Ovary (tissue), 10 donors: ENCODE results near the gene ZBTB39. TPM values are rescaled to one million over a fixed set of nuclear protein-coding genes. Genes with fewer than 3 reads are reported as not detected.
"Not testable (repeated sequence)": the region's sequence is repeated elsewhere in the genome, so short reads cannot be mapped to it uniquely, and the experiment has no call there.

Experiments used
- DNase-seq, 5 donors: peaks; one replicate each; pipeline ENCODE4 v3.0.0-alpha.2; 2019 to 2020
- H3K27ac ChIP-seq, 2 donors: fragments of 200-600 bp; one replicate each; pipeline versions ENCODE4 v1.5.1 to v1.8.0; 2019 to 2022
- H3K27me3 ChIP-seq: fragments of 200-600 bp; one replicate; pipeline ENCODE4 v1.8.0; 2022
- H3K36me3 ChIP-seq: fragments of 200-600 bp; sonication (generic); one replicate; pipeline ENCODE4 v1.5.1; 2019
- H3K4me1 ChIP-seq: one replicate; pipeline ENCODE4 v1.8.1; 2013; ENCODE audit warnings: mild to moderate bottlenecking, moderate library complexity; ENCODE audit not compliant: insufficient read depth
- H3K4me3 ChIP-seq: fragments of 200-600 bp; sonication (generic); one replicate; pipeline ENCODE4 v1.5.1; 2017
- H3K9me3 ChIP-seq, 2 donors: fragments of 200-600 bp in 1 of 2; sonication (generic) in 1 of 2; one replicate each; pipeline versions ENCODE4 v1.5.1 to v1.8.1; 2013 to 2019; ENCODE audit warnings: mild to moderate bottlenecking in 1 of 2, moderate library complexity in 1 of 2
- EP300 ChIP-seq: sonication (generic); formaldehyde crosslinking; IDR thresholded peaks from one replicate; pipeline ENCODE4 v1.6.1; 2017; ENCODE audit warnings: antibody characterized with exemption
- POLR2A ChIP-seq: fragments of 450-650 bp; IDR thresholded peaks from one replicate; pipeline ENCODE4 v1.6.1; 2017; ENCODE audit warnings: antibody characterized with exemption, mild to moderate bottlenecking, moderate library complexity
- WGBS, 3 donors: extraction: QIAGEN DNeasy Blood & Tissue Kit in 1 of 3; methylation state at CpG; one replicate each; pipeline versions ENCODE4 v1.1.5 to v1.1.7; 2013 to 2017; 5-methylcytosine and 5-hydroxymethylcytosine counted together
- intact Hi-C, 4 donors: fragments of 100-400 bp; cut with DNase I; formaldehyde crosslinking; loops; one replicate each; pipeline versions ENCODE4 v1.11.0 to v1.15.1; 2022 to 2023
- long read RNA-seq, 3 donors: library from polyadenylated mRNA in 2 of 3; unstranded in 2 of 3; transcript quantifications; one replicate each; pipeline ENCODE4 v2.0.0 and lab custom pipeline, GENCODE V29; 2021 to 2026
- polyA plus RNA-seq, 2 donors: library from polyadenylated mRNA; stranded (reverse); fragments of 200-250 nt in 1 of 2; fragments of 350-450 nt in 1 of 2; fragmentation: Illumina TruSeq in 1 of 2; extraction: RNeasy Lipid Tissue Mini Kit (QIAGEN cat#74804) in 1 of 2; gene quantifications; one replicate each; pipeline ENCODE4 v1.2.3, GENCODE V29; 2013 to 2014
- total RNA-seq, 7 donors: library from RNA; depleted of rRNA in 2 of 7; stranded (reverse); fragments of >200 nt in 2 of 7; fragmentation: NEBNext Ultra II Directional in 3 of 7; extraction: Animal tissue kit (Norgen Biotek cat#: 25700) in 3 of 7; gene quantifications; one replicate each; pipeline versions ENCODE4 v1.1.0 to v1.2.4, GENCODE V29; 2016 to 2023
- TF ChIP-seq, protein P1 (sequence below), 3 donors: fragments of 450-650 bp in 2 of 3; fragments of 200-600 bp in 1 of 3; IDR thresholded peaks; one replicate each; pipeline versions ENCODE4 v1.5.1 to v1.8.0; 2016 to 2022; ENCODE audit warnings: antibody characterized with exemption in 3 of 3, mild to moderate bottlenecking in 1 of 3
- donor health status: DM: no; HTN: no; CAD: no; lungs with moderate emphysema.
- donor health status: DM: no; HTN: no; CAD: no.
- donor health status: Bipolar disorder and iron deficiency.
- donor health status: DM: yes; HTN: yes; CAD: no.
- donor health status: DM: no; HTN: no; CAD: no.
- donor health status: DM: yes; HTN: yes; CAD: no.

Gene ZBTB39
- total RNA-seq (10 to 100 TPM in 1 of 7 donors, 1 to 10 TPM in 6; 3.3 to 10.4 (median 7.4) TPM), polyA plus RNA-seq (1 to 10 TPM; 2.9 to 7.1 TPM)
- long read RNA-seq, donor 1, full-length matches to known transcripts: 36 of 40 reads
- long read RNA-seq, donor 1, partial matches to known transcripts: 0 of 40 reads
- long read RNA-seq, donor 1, other reads (novel, unspliced or antisense): 4 of 40 reads
- long read RNA-seq, donor 2, full-length matches to known transcripts: 10 of 10 reads
- long read RNA-seq, donor 2, partial matches to known transcripts: 0 of 10 reads
- long read RNA-seq, donor 2, other reads (novel, unspliced or antisense): 0 of 10 reads
- long read RNA-seq, donor 3, full-length matches to known transcripts: 8 of 13 reads
- long read RNA-seq, donor 3, partial matches to known transcripts: 0 of 13 reads
- long read RNA-seq, donor 3, other reads (novel, unspliced or antisense): 5 of 13 reads

GRCh38 chr12:57005980-57006808, at the start of gene ZBTB39:
ZBTB39 (minus strand) TSS chr12:57006546; CDS start chr12:57004917, 1,629 bp downstream.
- no peaks in the 10 kb centered on the region for H3K27me3 ChIP-seq
- TF ChIP-seq EP300 (no peak), POLR2A (peak; percentile 16)
- TF ChIP-seq, protein P1, sequence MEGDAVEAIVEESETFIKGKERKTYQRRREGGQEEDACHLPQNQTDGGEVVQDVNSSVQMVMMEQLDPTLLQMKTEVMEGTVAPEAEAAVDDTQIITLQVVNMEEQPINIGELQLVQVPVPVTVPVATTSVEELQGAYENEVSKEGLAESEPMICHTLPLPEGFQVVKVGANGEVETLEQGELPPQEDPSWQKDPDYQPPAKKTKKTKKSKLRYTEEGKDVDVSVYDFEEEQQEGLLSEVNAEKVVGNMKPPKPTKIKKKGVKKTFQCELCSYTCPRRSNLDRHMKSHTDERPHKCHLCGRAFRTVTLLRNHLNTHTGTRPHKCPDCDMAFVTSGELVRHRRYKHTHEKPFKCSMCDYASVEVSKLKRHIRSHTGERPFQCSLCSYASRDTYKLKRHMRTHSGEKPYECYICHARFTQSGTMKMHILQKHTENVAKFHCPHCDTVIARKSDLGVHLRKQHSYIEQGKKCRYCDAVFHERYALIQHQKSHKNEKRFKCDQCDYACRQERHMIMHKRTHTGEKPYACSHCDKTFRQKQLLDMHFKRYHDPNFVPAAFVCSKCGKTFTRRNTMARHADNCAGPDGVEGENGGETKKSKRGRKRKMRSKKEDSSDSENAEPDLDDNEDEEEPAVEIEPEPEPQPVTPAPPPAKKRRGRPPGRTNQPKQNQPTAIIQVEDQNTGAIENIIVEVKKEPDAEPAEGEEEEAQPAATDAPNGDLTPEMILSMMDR (IDR thresholded peaks at IDR 0.05): peak in 2 of 3 donors; percentile 18 to 30
- peak within 1 kb of the TSS; percentile 61 for H3K4me3 ChIP-seq
- WGBS, 3 donors: 0 to 2% (median 1%) methylated on average over 28 to 94 of the region's 94 CpGs
- H3K9me3 ChIP-seq: no peaks in the 10 kb centered on the region
- no peaks in the 10 kb centered on the region for H3K36me3 ChIP-seq
- H3K4me1 ChIP-seq: peaks cover 5% of the 10 kb centered on the region
- intact Hi-C loops: loop anchor here in 1 of 4 donors (5.0 kb wide), 1 partner anchor 106 kb away; the partner anchor contains the start of gene STAT6
- peak within 1 kb of the TSS; percentile 76 to 83 for H3K27ac ChIP-seq
- DNase-seq: peak; percentile 47 to 79 (median 67)

DNA sequence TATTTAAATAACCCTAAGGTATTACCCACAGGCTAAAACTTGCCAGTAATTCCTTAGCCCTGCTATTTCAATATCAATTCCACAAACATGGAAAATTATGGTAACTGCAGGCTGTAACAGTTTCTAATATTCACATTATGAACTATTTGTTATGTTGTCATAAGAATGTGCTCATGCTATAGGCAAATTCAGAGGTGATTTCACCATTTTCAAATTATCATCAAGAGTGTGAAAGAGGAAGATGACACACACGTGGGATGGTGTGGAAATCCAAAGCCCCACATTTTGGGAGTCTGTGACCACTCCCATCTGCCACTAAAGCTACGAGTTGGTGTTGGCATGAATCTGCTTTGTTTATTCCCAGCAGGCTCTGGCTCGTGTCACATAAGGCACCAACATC, 49.5 kb upstream of the ZBTB39 start:
- no peaks in the 10 kb centered on the region for H3K9me3 ChIP-seq
- H3K27ac ChIP-seq: no peak overlapping the region
- intact Hi-C loops: no loop called here
- DNase-seq: no peak
- H3K36me3 ChIP-seq: no peaks in the 10 kb centered on the region
- no peaks in the 10 kb centered on the region for H3K4me1 ChIP-seq
- 50 to 75% (median 61%) methylated on average over 3 of the region's 3 CpGs for WGBS, 3 donors
- no peak for TF ChIP-seq EP300
- no peak overlapping the region for H3K4me3 ChIP-seq
- H3K27me3 ChIP-seq: no peaks in the 10 kb centered on the region

GRCh38 chr12:57053901-57054300, 47.6 kb upstream of the ZBTB39 start:
- intact Hi-C loops: not testable (repeated sequence)
- 93 to 98% (median 97%) methylated on average over 4 of the region's 4 CpGs for WGBS, 3 donors

GRCh38 chr12:57053146-57053545, 46.8 kb upstream of the ZBTB39 start:
- intact Hi-C loops, H3K9me3 ChIP-seq, DNase-seq, H3K36me3 ChIP-seq, H3K27me3 ChIP-seq, H3K4me1 ChIP-seq, H3K4me3 ChIP-seq, H3K27ac ChIP-seq: not testable (repeated sequence)
- WGBS, 3 donors: 90 to 98% (median 95%) methylated on average over 4 of the region's 4 CpGs

More at GRCh38 chr12:57053901-57054300, 47.6 kb upstream of the ZBTB39 start:
- not testable (repeated sequence) for H3K36me3 ChIP-seq, H3K4me1 ChIP-seq, H3K9me3 ChIP-seq, H3K4me3 ChIP-seq, H3K27me3 ChIP-seq, DNase-seq, H3K27ac ChIP-seq

GRCh38 chr12:57051011-57051410, 44.7 kb upstream of the ZBTB39 start:
- Histone ChIP-seq H3K27ac (no peak overlapping the region), H3K4me3 (no peak overlapping the region), H3K4me1 (no peaks in the 10 kb centered on the region), H3K9me3 (no peaks in the 10 kb centered on the region), H3K36me3 (no peaks in the 10 kb centered on the region), H3K27me3 (no peaks in the 10 kb centered on the region)
- 84 to 89% (median 88%) methylated on average over 1 of the region's 1 CpG for WGBS, 3 donors
- TF ChIP-seq POLR2A (no peak), EP300 (no peak)
- TF ChIP-seq, protein P1 (IDR thresholded peaks at IDR 0.05): no peak
- intact Hi-C loops: no loop called here
- DNase-seq: no peak
